ENCODE results near the gene MRPL58.
A peak's percentile ranks its signal among the peaks of the same experiment; 100 is the strongest.
"Not testable (repeated sequence)": the region's sequence is repeated elsewhere in the genome, so short reads cannot be mapped to it uniquely, and the experiment has no call there.

MRPL58 gene

GRCh38 chr17:75012346-75013091 lies at the start of gene MRPL58:
MRPL58 (plus strand) TSS chr17:75012670; CDS start chr17:75012687, 17 bp downstream.
- DNase-seq, result peak; percentile 84

GRCh38 chr17:74963656-74964055 lies 48.8 kb upstream of the MRPL58 start:
- no peak for DNase-seq

- DNase-seq, result no peak
These were observed 48.2 kb upstream of the MRPL58 start for GRCh38 chr17:74964246-74964761.

GRCh38 chr17:74964988-74965622 lies 47.4 kb upstream of the MRPL58 start:
- DNase-seq, result no peak

- no peak for DNase-seq
These were observed 44.1 kb upstream of the MRPL58 start for GRCh38 chr17:74968361-74968780.

- DNase-seq, result not testable (repeated sequence)
These were observed 43.0 kb upstream of the MRPL58 start for GRCh38 chr17:74969501-74969900.

GRCh38 chr17:74970395-74970794 lies 42.1 kb upstream of the MRPL58 start:
- no peak for DNase-seq

- DNase-seq, result no peak
These were observed 41.2 kb upstream of the MRPL58 start for GRCh38 chr17:74971069-74971841.

- DNase-seq, result no peak
These were observed 40.7 kb upstream of the MRPL58 start for GRCh38 chr17:74971842-74972106.

- peak; percentile 87 for DNase-seq
These were observed 40.1 kb upstream of the MRPL58 start, which contains the start of gene HID1 for GRCh38 chr17:74972107-74972972. HID1 (minus strand) TSS chr17:74972759; CDS start chr17:74972656, 103 bp downstream.

GRCh38 chr17:74972973-74973328 lies 39.5 kb upstream of the MRPL58 start:
- DNase-seq, result no peak

- DNase-seq, result no peak
These were observed 36.5 kb upstream of the MRPL58 start for GRCh38 chr17:74975943-74976342.

GRCh38 chr17:74977802-74978201 lies 34.7 kb upstream of the MRPL58 start:
- no peak for DNase-seq

GRCh38 chr17:74978240-74978639 lies 34.2 kb upstream of the MRPL58 start:
- DNase-seq, result no peak

- DNase-seq, result no peak
These were observed 32.9 kb upstream of the MRPL58 start for GRCh38 chr17:74979408-74980146.

GRCh38 chr17:74981318-74981978 lies 31.0 kb upstream of the MRPL58 start:
- DNase-seq, result no peak

GRCh38 chr17:74981979-74982662 lies 30.3 kb upstream of the MRPL58 start:
- DNase-seq, result peak; percentile 87

GRCh38 chr17:74982663-74983313 lies 29.7 kb upstream of the MRPL58 start:
- not testable (repeated sequence) for DNase-seq

- no peak for DNase-seq
These were observed 26.3 kb upstream of the MRPL58 start for GRCh38 chr17:74986206-74986576.

GRCh38 chr17:74987418-74987908 lies 25.0 kb upstream of the MRPL58 start, which contains the start of gene CDR2L:
CDR2L (plus strand) TSS chr17:74987632; CDS start chr17:74988044, 412 bp downstream.
- peak; percentile 97 for DNase-seq
